ENCODE results near the gene WDTC1.

GRCh38 chr1:27316860-27317259, 82.4 kb downstream of the WDTC1 start:
- TF ChIP-seq GATA3 (IDR thresholded peaks at IDR 0.05; ENCODE audit: low read depth, low read length): no peak
- TF ChIP-seq GATA2 (IDR thresholded peaks at IDR 0.05; ENCODE audit: low read depth, low read length): no peak
